GM19463 (cell line): ENCODE data around the gene SIGLEC8.
"Not testable (repeated sequence)": the region's sequence is repeated elsewhere in the genome, so short reads cannot be mapped to it uniquely, and the experiment has no call there.

Experiments
- ATAC-seq: cut with Tn5 transposase; IDR thresholded peaks from one replicate; pipeline ENCODE4 v1.9.1; 2021; ENCODE audit warnings: mild to moderate bottlenecking, moderate library complexity; ENCODE audit not compliant: unreplicated experiment

SIGLEC8 gene

DNA sequence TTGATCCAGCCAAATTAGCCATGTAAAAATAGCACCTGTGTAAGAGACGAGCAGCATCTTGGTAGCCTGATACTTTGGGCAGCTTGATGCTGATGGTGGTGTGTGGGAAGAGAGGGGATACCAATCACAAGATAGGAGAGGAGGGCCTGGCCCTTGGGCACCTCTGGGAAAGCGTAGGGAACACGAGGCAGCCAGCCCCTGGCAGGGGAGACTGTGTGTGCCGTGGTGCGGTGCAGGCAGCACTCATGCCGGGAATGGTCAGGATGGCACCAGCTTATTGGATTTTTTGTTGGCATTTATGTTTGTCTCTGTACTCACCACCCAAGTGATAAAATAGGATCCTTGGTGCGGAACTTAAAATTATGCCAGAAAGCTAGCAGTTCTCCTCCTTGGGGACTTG, 10.2 kb downstream of the SIGLEC8 start:
- ATAC-seq: no peak

DNA sequence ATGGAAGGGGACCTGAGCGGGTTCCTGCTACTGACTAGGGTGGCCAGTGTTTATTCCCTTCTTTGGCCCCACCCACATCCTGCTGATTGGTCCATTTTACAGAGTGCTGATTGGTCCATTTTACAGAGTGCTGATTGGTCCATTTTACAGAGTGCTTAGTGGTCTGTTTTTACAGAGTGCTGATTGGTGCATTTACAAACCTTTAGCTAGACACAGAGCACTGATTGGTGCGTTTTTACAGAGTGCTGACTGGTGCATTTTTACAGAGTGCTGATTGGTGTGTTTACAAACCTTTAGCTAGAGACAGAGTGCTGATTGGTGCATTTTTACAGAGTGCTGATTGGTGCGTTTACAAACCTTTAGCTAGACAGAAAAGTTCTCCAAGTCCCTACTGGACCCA, 10.7 kb downstream of the SIGLEC8 start:
- ATAC-seq: not testable (repeated sequence)

DNA sequence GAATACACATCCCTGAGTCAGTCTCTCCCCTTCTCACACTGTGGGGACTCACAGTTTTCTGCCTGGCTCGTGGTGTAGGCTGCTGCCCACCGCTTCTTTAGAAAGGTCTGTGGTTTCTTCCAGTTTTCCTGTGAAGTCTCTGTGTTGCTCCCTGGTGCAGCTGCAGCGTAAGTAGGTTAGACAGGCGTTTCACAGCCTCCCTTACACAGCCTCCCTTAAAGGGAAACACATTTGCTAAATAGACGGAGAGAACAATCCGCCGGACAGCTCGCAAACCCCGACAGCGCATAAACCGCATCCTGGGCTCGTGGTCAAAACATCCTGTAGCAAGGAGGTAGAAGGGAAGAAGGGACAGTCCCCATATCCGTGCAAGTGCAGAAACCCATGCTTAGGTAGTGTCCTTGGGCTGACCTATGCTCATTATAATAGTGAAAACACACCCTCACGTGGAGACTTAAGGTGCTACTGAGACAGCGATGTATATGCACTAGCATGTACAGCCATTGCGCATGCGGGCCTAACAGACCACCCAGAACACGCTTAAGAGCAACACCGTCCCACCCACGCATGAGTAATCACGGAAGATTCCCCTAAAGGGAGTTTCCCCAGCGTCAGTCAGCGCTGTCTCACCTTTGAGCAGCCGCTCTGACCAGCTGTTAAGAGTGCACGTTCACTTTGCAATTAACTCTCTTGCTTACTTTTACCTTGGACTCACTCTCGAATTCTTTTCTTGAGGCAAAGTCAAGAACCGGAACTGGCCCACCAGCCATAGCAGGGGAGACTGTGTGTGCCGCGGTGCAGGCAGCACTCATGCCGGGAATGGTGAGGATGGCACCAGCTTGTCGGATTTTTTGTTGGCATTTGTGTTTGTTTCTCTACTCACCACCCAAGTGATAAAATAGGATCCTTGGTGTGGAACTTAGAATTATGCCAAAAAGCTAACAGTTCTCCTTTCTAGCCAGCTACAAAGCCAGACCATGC, 16.6 kb downstream of the SIGLEC8 start:
- peak; percentile 91 for ATAC-seq

DNA sequence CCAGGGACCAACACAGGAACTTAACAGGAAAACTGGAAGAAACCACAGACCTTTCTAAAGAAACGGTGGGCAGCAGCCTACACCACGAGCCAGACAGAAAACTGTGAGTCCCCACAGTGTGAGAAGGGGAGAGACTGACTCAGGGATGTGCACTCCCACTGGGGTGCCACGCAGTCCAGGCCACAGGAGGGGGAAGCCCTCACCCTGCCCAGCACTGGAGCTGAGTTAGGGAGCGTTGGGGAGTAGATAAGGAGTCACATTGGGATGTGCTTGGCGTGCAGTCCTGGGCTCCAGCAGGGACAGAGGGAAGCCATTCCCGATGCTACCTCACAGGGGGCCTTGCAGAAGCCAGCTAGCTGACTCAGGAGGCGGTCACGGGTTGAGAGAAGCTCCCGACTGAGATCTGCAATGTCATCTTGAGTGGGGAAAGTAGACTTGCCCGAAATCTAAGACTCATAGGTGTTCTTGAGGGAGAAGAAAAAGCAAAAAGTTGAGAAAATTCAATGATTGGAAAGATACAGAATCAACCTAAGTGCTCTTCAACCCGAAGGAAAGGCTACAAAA, 17.3 kb downstream of the SIGLEC8 start:
- no peak for ATAC-seq

DNA sequence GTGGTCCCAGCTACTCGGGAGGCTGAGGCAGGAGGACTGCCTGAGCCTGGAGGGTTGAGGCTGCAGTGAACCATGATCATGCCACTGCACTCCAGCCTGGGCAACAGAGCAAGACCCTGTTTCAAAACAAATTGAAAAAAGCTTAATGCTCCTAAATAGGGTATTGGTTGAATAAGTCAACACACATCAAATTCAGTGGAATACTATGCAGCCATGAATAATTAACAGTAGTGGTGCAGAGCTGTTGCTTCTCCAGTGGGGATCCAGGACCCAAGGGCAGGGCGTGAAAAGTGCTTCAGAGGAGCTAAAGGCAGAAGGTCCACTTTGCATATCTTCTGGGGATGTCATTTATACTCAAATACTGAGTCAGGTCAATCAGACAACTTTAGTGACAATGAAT, 18.2 kb downstream of the SIGLEC8 start:
- no peak for ATAC-seq

DNA sequence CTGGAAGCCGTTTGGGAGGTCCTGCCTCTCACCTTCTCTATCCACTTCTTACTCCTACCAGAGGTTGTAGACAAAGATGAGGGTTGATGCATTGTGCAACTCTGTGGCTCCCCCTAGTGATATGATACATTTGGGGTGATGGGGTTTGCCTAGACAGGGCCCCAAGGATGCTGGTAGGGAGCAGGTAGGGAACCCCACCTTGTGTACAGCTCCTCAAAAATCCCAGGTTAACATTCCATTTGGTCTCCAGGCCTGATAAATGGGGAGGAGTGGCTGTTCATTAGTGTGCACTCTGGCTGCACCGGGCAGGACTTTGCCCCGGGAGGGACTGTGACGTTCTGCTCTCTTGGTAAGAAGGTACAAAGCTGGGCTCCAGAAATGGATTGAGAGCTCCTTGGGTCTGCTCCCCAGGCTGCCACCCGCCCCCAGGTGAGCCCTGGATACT, 19.2 kb downstream of the SIGLEC8 start:
- no peak for ATAC-seq

DNA sequence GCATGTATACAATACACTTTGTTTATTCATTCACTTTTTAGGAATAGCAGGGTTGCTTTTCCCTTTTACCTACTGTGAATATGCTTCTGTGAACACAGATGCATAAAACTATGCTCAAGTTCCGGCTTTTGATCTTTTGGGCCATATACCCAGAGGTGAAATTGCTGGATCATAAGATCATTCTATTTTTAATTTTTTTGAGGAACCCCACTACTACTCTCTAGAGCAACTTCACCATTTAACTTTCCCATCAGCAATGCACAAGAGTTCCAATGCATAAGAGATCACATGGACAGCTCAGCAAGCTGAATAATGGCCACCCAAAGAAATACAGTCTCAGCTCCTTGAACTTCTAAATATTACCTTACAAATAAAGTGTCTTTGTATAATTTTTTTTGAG, 23.8 kb downstream of the SIGLEC8 start:
- no peak for ATAC-seq

DNA sequence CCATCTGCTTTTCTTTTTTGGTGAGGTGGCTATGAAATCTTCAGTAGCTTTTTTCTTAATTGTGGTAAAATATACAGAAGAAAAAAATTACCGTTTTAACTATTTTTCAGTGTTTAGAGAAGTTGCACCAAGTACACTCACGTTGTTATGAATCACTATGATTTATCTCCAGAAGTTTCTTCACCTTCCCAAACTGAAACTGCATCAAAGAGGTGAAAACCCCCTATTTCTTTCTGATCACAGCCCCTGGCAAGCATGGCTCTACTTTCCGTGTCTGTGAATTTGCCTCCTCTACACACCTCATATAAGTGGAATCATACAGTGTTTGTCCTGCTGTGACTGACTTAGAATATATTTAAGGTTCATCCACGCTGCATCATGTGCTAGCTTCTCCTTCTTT, 25.2 kb downstream of the SIGLEC8 start:
- ATAC-seq: no peak

DNA sequence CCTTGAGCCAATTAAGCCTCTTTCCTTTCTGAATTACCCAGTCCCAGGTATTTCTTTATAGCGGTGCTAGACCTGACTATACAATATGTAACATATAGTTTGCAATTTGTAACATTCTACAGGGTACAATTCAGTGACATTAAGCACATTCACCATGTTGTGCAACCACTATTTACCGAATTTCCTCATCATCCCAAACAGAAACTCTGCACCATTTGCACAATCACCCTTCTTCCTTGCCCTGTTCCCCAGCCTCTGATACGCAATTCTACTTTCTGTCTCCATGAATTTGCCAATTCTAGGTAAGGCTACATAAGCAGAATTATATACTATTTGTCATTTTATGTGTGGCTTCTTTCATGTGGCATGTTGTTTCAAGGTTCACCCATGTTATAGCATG, 27.1 kb downstream of the SIGLEC8 start:
- ATAC-seq: no peak

DNA sequence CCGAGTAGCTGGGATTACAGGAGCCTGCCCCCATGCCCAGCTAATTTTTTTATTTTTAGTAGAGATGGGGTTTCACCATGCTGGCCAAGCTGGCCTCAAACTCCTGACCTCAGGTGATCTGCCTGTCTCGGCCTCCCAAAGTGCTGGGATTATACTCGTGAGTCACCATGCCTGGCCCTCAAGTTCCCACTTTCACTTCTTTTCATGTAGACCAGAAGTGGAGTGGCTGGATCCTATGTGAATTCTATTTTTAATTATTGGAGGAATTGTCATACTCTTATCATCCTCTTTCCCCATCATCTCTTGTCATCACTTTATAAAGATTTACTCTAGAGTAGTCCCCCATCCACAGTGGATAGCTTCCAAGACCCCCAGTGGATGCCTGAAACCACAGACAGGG, 28.0 kb downstream of the SIGLEC8 start:
- no peak for ATAC-seq

DNA sequence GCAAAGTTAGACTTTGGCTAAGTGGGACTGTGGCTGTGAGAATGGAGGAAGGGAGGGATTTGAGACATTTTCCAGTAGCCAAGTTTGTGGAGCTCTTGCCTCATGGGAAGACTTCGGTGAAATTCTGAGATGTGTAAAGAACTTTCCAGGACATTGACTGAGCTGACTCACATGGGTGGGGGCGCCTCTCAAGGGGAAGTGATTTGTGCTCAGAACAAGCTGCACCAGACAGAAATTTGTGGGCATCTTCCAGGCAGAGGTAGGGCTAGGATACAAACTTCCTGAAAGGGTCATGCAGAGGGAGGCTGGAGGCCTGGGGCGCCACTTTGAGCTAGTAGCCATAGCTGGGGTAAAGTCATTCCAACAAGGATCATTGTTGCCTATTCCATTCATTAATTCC, 31.1 kb downstream of the SIGLEC8 start:
- ATAC-seq: no peak

DNA sequence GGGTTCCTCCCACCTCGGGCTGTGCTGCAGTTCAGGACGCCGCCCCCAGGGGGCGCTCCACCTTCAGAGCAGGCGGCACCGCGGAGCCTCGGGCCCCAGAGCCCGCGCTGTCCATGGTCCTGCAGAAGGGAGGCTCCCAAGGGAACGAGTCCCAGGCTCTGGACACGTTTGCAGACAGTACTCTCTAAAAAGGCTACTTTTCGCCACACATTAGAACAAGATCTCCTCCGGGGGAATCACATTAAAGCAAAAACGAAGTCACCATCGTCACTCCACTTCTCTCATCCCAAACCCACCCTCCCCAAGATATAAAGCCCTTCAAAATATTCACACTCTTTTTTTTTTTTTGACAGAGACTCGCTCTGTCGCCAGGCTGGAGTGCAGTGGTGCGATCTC, 36.2 kb downstream of the SIGLEC8 start:
- no peak for ATAC-seq

DNA sequence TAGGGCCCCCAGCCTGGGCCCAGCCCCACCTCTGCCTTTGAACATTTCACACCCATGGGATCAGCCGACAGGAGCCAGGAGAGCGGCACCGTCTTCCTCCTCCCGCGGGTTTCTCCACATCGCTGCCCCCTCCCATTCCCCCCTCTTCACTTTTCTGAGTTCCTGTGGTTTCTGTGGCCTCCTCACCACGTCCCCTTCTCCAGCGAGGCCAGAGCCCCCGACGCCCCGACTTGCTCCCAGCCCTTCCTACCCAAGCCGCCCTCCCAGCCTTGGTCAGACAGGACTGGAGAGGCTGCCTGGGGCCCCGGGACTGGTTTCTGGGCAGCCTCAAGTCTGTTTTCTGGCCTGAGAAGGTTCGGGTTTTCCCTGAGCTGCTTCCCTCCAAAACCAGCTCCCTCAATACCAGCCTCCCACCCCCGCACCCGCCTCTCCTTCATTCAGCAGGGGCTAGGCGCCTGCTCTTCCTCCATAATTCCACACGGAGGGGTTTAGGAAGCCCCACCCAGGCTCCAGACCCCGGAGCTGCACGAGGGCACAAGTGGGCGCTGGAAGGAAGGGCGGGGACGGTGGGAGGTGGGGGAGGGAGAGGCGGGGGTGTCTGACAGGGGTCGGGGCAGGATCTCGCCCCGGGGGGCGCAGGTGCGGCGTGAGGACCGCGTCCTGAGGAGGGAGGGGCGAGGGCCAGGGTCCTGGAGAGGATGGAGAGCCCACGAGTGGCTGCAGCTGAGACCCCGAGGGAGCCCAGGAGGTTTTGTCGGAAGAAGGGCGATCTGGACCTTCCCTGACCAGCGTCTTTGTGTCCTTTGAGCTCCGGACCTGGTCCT, 36.8 kb downstream of the SIGLEC8 start:
- ATAC-seq: no peak

DNA sequence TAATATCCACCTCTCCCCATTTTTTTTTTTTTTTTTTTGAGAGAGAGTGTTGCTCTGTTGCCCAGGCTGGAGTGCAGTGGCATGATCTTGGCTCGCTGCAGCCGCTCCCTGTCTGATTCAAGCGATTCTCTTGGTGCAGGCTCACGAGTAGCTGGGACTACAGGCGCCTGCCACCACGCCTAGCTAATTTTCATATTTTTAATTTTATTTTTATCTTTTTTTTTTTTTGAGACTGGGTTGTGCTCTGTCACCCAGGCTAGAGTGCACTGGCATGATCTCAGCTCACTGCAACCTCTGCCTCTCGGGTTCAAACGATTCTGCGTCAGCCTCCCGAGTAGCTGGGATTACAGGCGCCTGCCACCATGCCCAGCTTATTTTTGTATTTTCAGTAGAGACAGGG, 37.7 kb downstream of the SIGLEC8 start:
- ATAC-seq: not testable (repeated sequence)

DNA sequence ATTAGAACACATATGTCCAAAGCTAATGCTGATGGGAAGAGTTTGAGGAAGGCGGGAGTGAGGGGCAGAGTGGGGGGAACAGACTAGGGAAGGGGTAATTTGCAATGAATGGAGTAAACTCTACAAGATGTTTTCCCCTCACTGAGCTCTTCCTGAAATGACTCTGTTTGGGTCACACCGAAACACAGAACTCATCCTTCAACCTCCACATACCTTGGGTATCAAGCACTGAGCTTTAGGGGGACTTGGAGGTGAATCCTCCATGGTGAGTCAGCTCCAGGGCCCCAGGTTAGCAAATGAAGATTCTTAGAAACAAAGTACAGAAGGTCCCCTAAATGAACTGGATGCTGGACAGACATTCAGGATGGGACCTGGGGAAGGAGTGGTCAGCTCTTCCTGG, 39.5 kb downstream of the SIGLEC8 start:
- no peak for ATAC-seq

DNA sequence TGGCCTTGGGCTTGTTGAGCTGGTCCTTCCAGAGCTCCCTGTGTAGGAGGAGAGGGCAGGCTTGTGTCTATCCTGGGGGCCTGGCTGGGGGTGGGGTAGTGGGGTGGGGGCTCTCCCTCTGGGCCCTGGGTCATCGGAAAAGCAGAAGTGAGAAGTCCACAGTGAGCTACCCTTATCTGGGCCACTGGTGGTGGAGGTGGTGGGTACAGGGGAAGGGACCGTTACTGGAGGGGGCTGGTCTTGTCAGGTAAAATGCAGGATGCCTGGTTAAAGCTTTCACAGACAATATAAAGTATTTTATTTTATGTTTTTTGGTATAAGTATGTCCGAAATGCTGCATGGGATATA, 40.5 kb downstream of the SIGLEC8 start:
- ATAC-seq: peak; percentile 32

DNA sequence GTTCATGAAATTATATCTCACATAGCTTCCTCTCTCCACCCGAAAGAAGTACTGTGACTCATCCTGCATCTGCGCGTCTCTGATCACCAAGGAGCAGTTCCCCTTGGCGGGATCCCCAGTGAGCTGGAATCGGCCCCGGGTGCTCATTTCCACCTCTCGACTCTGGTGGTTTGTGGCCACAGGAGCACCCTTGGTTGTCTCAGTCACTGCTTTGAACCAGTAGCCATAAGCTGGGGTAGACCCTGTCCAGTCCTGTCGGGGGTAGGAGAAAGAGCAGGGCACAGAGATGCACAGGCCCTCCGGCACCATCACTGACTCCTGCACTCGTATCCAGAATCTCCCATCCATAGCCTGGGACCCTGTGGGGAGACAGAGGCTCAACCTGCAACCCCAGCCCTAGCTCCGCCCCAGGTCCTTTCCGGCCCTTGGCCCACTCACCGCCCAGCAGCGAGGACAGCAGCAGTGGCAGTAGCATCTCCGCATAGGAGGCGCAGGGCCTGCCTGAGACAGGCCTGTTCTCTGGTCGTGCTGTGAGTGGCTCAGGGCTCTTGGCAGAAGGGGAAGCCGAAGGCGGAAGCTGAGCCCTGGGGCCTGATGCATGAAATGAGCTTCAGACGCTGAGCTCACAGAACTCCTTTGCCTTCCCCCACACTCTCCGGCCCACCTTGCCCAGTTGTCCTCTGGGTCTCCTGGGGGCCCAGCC, 41.0 kb downstream of the SIGLEC8 start, which contains the start of gene SIGLEC10:
Gene SIGLEC10 (minus strand): TSS at position 536 of the 703 bp plus-strand sequence. CDS start 61 bp downstream, at position 475.
- ATAC-seq: peak; percentile 69

DNA sequence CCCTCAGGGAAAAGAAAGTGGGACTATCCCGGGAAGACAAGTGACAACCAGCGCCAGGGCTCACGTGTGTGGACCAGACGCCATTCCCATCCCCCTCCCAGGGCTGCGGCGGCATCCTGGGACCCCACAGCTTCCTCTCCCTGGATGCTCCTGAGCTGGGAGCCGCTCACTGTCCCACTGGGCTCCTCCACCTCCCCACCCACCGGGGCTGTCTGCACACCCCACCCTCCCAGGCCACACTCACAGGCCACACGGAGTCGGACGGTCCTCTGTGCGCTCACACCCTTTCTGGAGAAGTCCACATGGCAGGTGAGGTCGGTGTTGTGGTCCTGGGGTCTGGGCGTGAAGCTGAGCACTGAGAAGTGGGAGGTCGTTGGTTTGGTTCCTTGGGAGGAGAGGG, 41.8 kb downstream of the SIGLEC8 start:
- ATAC-seq: not testable (repeated sequence)

DNA sequence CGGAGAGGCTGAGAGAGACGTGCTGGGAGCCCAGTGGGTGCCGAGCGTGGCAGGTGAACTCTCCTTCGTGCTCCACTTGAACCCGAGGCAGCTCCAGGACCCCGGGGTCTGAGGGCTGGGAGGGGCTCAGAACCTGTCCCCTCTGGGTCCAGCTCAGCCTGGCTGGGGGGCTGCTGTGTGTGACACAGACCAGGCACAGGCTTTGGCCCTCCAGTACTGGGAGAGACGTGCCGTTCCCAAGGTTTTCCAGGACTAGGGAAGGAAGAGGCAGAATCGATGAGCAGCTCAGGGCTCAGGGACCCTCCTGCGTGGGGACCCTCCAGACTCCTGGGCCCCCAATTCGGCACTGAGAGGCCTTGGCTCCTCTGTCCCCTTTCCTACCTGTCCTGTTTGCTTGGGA, 43.1 kb downstream of the SIGLEC8 start:
- ATAC-seq: no peak

DNA sequence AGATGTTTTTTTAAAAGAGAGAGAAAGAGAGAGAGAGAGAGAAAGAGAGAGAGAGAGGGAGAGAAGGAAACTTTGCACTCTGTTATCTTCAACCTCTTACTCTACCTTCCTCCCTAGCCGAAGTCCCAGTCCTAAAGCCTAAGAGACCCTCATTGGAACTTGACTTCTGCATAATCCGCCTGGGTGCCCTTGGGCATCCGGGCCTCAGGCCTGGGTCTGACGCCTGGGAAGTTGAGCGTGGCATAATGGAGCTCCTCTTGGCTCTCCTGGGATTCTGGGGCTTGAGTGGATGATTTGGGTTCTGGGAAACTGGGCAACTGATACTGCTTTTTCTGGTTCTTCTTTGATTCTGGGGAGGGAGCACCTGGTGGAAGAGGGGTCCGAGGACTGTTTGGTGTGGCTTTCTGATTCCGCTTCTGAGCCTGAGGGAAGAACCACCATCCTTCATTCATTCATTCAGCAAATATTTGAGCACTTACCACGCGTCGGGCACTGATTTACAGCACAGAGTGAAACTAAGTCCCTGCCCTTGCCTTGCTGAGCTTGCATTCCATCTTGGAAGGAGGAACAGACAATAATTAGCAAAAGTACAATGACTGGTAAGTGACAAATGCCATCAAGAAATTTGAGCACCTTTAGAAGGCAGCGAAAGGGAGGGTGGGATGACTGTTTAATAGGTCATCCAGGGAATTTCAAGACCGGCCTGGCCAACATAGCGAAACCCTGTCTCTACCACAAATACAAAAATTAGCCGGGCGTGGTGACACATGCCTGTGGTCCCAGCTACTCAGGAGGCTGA, 47.1 kb downstream of the SIGLEC8 start:
- ATAC-seq: no peak
